CD4-positive, alpha-beta T cell treated with Interleukin-4 for 1 hour (primary cell): ENCODE measurements around the gene MTRF1L.
"Not testable (repeated sequence)": the region's sequence is repeated elsewhere in the genome, so short reads cannot be mapped to it uniquely, and the experiment has no call there.

Source experiments
- DNase-seq, 2 donors: peaks; one replicate each; pipeline ENCODE4 v3.0.0-alpha.2; 2020 to 2022

Gene MTRF1L

DNA sequence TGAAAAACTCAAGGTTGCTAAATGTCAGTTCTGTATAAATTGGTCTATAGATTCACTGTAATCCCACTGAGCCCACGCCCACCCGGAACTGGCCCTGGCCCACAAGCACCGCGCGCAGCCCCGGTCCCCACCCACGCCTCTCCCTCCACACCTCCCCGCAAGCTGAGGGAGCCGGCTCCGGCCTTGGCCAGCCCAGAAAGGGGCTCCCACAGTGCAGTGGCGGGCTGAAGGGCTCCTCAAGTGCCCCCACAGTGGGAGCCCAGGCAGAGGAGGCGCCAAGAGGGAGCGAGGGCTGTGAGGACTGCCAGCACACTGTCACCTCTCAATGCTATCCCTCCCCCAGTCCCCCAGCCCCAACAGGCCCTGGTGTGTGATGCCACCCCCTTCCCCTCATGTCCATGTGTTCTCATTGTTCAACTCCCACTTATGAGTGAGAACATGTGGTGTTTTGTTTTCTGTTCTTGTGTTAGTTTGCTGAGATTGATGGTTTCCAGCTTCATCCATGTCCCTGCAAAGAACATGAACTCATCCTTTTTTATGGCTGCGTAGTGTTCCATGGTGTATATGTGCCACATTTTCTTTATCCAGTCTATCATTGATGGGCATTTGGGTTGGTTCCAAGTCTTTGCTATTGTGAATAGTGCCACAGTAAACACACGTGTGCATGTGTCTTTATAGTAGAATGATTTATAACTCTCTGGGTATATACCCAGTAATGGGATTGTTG is 36.2 kb downstream of the MTRF1L start:
- DNase-seq, result not testable (repeated sequence)

DNA sequence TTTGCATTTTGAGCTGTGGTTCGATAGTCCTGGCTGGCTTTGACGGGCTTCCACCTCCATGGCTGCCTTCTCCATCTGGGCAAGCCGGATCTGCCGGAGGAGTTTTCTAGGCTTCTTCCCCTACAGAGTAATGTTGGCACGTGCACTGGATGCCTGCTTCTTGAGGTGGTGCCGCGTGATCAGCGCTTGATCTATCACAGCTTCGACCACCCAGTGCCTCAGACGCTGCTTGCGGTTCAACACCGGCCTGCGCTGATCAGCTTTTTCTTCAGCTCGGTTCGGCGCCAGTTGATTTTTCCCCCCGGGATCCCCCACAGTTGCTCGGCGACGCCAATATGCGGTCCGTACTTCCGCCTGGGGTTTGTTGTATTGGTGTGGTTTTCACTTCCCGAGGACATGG is 43.2 kb downstream of the MTRF1L start:
- no peak for DNase-seq

DNA sequence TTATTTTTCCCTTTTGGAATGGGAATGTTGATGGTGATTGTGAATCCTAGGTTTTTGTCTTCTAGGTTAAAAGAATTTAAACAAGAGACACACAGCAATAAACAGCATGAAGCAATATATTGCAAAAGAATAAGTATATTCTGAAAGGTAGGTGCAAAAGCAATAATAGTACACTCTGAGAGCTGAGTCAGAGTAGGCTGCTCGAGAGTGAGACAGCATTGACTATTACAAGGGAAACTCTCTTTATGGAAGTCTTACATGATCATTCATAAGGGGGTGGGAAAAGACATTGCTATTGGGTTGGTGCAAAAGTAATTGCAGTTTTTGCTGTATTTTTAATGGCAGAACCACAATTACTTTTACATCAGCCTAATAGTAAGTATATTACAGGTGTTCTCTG is 44.7 kb downstream of the MTRF1L start:
- no peak for DNase-seq

DNA sequence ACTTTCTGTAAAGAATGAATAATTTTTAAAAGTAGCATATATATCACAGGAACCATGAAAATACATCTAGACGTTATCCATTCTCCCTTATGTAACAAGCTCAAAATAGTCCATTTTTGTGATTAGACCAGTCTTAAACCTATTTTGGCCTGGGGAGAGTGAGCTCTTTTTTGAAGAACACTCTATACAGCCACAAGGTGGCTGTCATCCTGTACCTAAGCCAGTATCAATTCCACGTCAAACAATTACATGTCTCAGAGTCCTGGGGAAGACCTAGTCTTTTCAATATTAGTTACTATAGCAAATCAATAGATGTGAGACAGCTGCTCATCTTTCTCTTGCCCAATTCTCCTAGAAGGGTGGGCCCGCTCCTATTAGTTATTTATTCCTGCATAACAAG is 48.1 kb downstream of the MTRF1L start:
- DNase-seq, result no peak

DNA sequence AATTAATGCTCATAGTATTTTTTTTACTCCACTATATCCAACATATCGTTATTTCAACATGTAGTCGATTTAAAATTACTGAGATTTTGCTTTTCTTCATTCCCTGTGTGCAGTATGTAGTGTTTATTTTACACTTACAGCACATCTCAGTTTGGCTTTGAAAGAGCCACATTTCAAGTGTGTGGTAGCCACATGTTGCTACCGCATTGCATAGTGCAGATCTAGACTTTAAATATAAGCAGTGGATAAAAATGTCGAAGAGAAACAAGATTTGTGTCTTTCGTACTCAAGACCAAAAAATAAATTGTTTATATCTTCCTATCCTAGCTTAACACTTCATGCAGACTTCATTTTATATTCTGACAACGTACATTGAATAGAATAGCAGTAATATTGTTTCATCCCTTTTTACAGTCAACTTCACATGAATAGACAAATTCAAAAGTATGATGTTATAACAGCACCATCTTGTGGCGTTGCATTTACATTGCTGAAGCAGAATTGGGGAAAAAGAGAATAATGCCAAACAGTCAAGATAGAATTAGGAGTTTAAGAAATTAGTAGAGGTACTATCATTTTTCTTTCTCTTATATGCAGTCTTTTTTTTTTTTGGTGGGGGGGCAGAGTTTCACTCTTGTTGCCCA is 49.5 kb downstream of the MTRF1L start:
- DNase-seq, result no peak

DNA sequence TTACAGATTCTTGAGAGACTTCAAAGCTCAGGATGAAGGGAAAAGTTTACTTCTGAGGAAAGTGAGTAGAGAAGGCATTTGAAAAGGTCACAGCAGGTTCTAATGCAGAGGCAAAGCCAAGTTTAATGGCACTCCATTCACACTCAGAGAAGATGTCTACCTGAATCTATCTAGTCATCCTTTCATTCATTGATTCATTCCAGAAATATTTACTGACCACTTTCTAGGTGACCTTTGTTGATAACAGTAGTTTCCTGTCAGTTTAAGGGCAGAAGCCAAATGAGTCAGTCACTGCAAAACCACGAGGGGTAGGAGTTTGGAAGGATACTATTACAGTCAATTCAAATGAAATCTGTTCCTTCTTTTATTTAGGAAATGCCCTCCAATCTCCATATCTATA is 50.5 kb downstream of the MTRF1L start:
- no peak for DNase-seq

DNA sequence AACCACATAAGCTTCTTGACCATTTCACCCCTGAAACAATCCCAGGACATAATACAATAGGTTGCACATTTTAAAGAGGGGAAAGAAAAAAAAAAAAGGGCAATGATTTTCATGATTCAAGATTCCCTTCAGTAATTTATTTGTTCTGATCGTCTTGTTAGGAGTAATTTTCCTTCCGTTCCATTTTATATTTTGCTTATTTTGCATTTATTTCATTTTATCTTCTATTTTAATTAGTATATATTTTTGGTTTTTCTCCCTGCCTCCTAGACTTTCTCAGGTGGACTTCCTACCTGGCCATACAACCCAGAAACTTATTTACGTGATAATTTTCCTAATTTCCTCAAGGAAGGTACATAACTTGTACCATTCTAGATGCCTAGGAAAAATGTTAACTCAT is 52.3 kb downstream of the MTRF1L start:
- DNase-seq, result no peak

DNA sequence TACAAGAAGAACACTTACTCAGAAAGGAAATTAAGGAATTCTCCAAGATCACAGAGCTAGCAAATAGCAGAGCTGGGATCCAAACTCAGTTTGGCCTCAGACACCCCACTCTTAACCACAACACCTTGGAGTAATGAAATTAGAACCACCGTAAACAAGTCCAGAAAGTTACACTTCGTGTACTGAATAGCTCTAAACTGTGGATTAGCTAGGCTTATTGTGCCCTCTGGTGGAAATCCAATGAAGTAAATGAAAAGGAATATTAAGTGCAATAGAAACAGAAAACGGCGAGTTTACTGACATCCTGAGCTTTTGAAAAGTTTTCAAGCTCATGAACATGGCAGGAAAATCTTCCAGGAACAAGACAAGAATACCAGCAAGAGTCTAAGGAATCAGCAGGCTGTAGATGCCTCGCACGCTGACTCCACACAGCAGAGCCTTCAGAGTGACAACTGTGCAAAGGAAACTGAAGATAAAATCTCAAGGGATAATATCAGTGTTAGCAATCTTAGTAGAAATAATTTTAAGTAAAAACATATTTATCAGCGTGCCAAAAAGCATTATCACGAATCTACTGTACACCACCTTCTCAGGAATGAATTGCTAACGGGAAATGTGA is 54.2 kb downstream of the MTRF1L start:
- DNase-seq, result peak in 1 of 2 donors; percentile 41

DNA sequence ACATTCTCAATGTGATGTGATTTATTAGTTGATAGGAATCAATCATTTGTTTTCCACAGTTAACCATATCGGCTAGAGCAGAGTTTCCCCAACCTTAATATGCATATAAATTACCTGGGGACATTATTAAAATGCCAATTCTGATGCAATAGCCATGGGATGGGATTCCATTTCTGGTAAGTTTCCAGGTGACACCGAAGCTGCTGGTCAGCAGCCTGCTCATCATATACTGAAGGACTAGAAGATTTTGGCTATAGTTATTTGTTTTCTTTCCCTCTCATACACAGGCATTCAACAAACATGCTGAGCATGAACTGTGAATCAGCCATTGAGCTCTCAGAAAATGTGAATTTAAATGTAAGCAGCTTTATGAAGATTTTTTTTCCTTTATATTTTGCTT is 55.5 kb downstream of the MTRF1L start:
- no peak for DNase-seq

DNA sequence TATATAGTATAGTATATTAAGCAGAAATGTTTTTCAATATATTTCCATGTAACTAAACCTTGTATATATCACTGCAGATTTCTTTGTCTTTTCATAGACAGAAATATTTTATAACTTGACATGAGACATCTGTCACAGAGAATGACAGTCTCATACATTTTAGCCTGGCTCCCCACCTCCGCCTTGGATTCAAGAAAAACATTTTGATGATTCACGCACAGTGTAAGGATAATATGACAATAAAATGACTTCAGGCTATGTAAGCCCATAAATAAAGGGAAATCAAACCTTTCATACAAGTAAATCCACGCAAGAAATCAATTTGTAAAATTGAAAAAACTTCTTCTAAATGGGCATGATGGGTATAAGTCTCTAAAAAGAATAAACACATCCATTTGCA is 56.0 kb downstream of the MTRF1L start:
- DNase-seq, result no peak

DNA sequence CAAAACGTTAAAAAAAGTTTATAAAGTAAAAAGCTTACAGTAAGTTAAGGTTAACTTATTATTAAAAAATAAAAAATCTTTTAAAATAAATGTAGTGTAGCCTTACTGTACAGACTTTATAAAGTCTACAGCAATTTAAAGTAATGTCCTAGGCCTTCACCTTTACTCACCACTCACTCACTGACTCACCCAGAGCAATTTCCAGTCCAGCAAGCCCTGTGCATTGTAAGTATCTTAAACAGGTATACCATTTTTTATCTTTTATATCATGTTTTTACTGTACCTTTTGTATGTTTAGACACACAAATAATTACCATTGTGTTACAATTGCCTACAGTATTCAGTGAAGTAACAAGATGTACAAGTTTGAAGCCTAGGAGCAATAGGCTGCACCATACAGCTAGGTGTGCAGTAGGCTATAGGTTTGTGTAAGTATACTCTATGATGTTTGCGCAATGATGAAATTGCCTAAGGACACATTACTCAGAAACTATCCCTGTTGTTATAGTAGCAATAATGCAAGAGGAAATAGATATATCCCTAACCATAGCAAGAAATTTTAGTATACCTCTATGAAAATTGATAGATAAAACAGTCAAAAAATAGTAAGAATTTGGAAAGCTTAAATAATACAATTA is 59.1 kb downstream of the MTRF1L start:
- DNase-seq, result no peak

DNA sequence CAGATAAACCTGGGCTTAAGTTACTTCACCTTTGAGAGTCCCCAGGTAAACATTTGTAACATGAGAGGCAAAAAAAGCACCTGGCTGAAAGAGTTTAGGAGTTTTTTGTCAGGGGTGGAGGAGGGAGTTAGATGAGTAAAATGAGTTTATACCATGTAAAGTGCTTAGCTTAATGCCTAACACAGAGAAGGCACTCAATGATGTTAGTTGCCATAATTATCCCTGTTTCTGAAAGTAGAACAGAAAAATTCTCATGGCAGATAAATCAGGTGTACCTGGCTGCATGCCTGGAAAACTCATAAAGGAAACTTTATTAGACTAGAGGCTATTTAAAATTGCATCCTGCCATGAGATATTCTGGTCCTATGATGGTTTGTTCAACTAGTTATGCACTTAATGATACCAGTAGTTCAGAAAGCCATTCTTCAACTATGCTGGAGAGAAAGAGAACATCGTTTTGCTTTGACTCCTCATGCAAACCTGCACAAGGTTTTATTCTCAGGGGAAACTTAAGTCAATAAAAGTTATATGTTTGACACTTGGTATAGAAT is 60.1 kb downstream of the MTRF1L start:
- DNase-seq, result no peak

DNA sequence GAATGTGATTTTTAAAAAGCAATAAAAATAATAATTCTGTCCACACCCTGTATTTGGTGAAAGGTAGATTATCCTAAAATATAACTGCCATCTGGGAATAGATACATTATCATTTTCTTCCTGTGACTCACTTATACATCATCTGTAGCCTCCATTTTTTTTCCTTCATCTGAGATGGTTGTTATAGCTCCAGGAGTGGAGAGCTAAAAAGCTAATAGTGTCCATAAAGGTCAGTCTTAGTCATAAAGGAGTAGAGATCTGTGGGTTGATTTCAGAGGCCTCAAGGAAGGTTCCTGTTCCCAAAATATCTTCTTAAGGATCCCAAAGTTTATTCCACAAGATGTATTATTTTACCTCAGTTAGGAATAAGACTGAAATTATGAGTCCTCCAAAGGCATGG is 60.8 kb downstream of the MTRF1L start:
- no peak for DNase-seq
